MM.1S (cell line): ENCODE data around the gene CMTM8.

Source experiments
- DNase-seq: peaks from one replicate; pipeline ENCODE4 v3.0.0-alpha.2; 2015
- H2AFZ ChIP-seq: fragments of 300-600 bp; sonication (generic); 2 replicates; pipeline ENCODE4 v1.6.0; 2016; ENCODE audit warnings: antibody characterized with exemption, low read length
- H3F3A ChIP-seq: fragments of 300-600 bp; sonication (generic); 2 replicates; pipeline ENCODE4 v1.6.1; 2016; ENCODE audit warnings: mild to moderate bottlenecking, antibody characterized with exemption, low read length, moderate library complexity, mixed read lengths; ENCODE audit not compliant: insufficient read depth
- H3K27ac ChIP-seq: fragments of 300-600 bp; sonication (generic); 2 replicates; pipeline ENCODE4 v1.5.1; 2016; ENCODE audit warnings: mild to moderate bottlenecking, low read length
- H3K27me3 ChIP-seq: fragments of 300-600 bp; sonication (generic); replicated peaks from 2 replicates; pipeline ENCODE4 v1.6.0; 2016; ENCODE audit warnings: low read length; ENCODE audit not compliant: insufficient read depth
- H3K36me3 ChIP-seq: fragments of 300-600 bp; sonication (generic); replicated peaks from 2 replicates; pipeline ENCODE4 v1.6.1; 2016; ENCODE audit warnings: mild to moderate bottlenecking, low read length, mixed read lengths; ENCODE audit not compliant: insufficient read depth
- H3K4me1 ChIP-seq: fragments of 300-600 bp; sonication (generic); 2 replicates; pipeline ENCODE4 v1.6.1; 2016; ENCODE audit warnings: low read length, mixed read lengths
- H3K4me2 ChIP-seq: fragments of 300-600 bp; sonication (generic); 2 replicates; pipeline ENCODE4 v1.6.0; 2016; ENCODE audit warnings: low read depth, low read length
- H3K4me3 ChIP-seq: fragments of 300-600 bp; sonication (generic); 2 replicates; pipeline ENCODE4 v1.5.1; 2016; ENCODE audit warnings: low read length, mixed read lengths
- H3K79me2 ChIP-seq: fragments of 300-600 bp; sonication (generic); 2 replicates; pipeline ENCODE4 v1.6.1; 2016; ENCODE audit warnings: mixed run types, low read length, mixed read lengths
- H3K9ac ChIP-seq: fragments of 300-600 bp; sonication (generic); 2 replicates; pipeline ENCODE4 v1.6.1; 2016; ENCODE audit warnings: low read length, mixed read lengths
- H3K9me2 ChIP-seq: fragments of 300-600 bp; sonication (generic); replicated peaks from 2 replicates; pipeline ENCODE4 v1.6.1; 2016; ENCODE audit warnings: mild to moderate bottlenecking, low read length, mixed read lengths; ENCODE audit not compliant: insufficient read depth
- H3K9me3 ChIP-seq: fragments of 300-600 bp; sonication (generic); replicated peaks from 2 replicates; pipeline ENCODE4 v1.6.1; 2016; ENCODE audit warnings: mild to moderate bottlenecking, low read length, mixed read lengths; ENCODE audit not compliant: insufficient read depth
- H4K20me1 ChIP-seq: fragments of 300-600 bp; sonication (generic); 2 replicates; pipeline ENCODE4 v1.6.1; 2016; ENCODE audit warnings: mild to moderate bottlenecking, low read length, moderate library complexity, mixed read lengths; ENCODE audit not compliant: insufficient read depth
- EZH2 ChIP-seq: fragments of 300-600 bp; sonication (generic); optimal IDR thresholded peaks from 2 replicates; pipeline ENCODE3; 2017; ENCODE audit warnings: low read depth, mild to moderate bottlenecking, antibody characterized with exemption, low read length, mixed read lengths
- EZH2phosphoT487 ChIP-seq: fragments of 300-600 bp; sonication (generic); IDR thresholded peaks from 2 replicates; pipeline ENCODE4 v1.6.1; 2018; ENCODE audit warnings: antibody characterized with exemption, low read length
- TF ChIP-seq, protein P1 (sequence below): fragments of 300-600 bp; sonication (generic); IDR thresholded peaks from 2 replicates; pipeline ENCODE4 v1.5.1; 2016; ENCODE audit warnings: antibody characterized with exemption, low read length, mixed read lengths

Gene CMTM8

DNA sequence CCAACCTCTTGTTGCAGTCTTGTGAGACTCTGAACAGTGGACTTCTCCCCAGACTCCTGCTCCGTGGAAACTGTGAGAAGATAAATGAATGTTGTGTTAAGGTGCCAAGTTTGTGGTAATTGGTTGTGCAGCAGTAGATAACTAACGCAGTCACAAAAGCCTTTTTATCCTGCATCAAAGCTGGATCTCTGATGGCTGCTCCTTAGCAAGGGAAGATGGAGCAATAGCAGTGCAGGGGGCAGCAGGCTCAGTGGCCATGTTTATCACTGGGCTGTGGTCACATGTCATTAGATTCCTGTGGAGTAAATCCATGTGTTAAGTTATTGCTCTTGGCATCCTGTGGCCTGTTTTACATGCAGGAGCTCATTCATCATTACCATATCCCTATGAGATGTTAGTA, 166.7 kb downstream of the CMTM8 start:
- peaks cover 7% of the 10 kb centered on the region; the same call in 1 of the 2 replicates for H3F3A ChIP-seq
- no peaks in the 10 kb centered on the region for H3K36me3 ChIP-seq
- H3K9ac ChIP-seq, result no peak overlapping the region
- H3K4me1 ChIP-seq, result peaks cover 11% of the 10 kb centered on the region
- H3K79me2 ChIP-seq, result no peaks in the 10 kb centered on the region
- no peak for TF ChIP-seq EZH2phosphoT487
- TF ChIP-seq, protein P1, sequence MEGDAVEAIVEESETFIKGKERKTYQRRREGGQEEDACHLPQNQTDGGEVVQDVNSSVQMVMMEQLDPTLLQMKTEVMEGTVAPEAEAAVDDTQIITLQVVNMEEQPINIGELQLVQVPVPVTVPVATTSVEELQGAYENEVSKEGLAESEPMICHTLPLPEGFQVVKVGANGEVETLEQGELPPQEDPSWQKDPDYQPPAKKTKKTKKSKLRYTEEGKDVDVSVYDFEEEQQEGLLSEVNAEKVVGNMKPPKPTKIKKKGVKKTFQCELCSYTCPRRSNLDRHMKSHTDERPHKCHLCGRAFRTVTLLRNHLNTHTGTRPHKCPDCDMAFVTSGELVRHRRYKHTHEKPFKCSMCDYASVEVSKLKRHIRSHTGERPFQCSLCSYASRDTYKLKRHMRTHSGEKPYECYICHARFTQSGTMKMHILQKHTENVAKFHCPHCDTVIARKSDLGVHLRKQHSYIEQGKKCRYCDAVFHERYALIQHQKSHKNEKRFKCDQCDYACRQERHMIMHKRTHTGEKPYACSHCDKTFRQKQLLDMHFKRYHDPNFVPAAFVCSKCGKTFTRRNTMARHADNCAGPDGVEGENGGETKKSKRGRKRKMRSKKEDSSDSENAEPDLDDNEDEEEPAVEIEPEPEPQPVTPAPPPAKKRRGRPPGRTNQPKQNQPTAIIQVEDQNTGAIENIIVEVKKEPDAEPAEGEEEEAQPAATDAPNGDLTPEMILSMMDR, result no peak
- TF ChIP-seq EZH2, result no peak
- H3K9me2 ChIP-seq, result no peaks in the 10 kb centered on the region
- H4K20me1 ChIP-seq, result no peaks in the 10 kb centered on the region
- DNase-seq, result no peak
- H3K27ac ChIP-seq, result no peak overlapping the region
- H3K4me2 ChIP-seq, result no peak overlapping the region
- no peak overlapping the region for H2AFZ ChIP-seq
- no peak overlapping the region for H3K4me3 ChIP-seq
- no peaks in the 10 kb centered on the region for H3K27me3 ChIP-seq
- H3K9me3 ChIP-seq, result no peaks in the 10 kb centered on the region

DNA sequence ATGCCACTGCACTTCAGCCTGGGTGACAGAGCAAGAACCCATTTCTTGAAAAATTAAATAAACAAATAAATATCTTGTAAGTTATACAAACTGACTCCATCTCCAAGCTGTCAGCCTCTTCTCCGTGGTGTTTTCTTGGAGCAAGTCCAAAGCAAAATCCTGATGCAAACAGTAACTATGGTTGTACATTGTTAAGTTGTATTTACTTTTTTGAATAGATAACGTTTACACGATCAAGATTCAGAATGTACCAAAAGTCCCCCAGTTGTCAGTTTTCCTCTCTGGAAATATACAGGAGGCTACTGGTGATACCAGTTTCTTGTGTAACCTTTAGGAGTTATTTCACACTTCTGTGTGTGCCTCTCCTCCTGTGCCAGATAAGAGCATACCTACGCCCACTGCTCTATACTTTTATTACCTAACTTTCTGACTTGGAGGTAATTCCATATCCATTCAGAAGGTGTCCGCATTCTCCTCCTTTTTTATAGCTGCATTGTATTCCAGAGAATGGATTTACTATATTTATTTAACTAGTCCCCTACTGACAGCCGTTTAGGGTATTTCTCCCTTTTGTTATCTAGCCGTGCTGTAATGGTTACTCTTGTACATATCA, 167.3 kb downstream of the CMTM8 start:
- Histone ChIP-seq H3K9ac (no peak overlapping the region), H3K79me2 (no peaks in the 10 kb centered on the region), H4K20me1 (no peaks in the 10 kb centered on the region), H3K36me3 (no peaks in the 10 kb centered on the region), H3K27me3 (no peaks in the 10 kb centered on the region), H3K4me2 (no peak overlapping the region), H3K4me3 (no peak overlapping the region), H3K27ac (no peak overlapping the region), H3K9me3 (no peaks in the 10 kb centered on the region), H2AFZ (no peak overlapping the region), H3F3A (peaks cover 4% of the 10 kb centered on the region; the same call in 1 of the 2 replicates), H3K4me1 (peaks cover 11% of the 10 kb centered on the region), H3K9me2 (no peaks in the 10 kb centered on the region)
- TF ChIP-seq, protein P1, result no peak
- TF ChIP-seq EZH2, result no peak
- TF ChIP-seq EZH2phosphoT487, result no peak
- DNase-seq, result no peak

DNA sequence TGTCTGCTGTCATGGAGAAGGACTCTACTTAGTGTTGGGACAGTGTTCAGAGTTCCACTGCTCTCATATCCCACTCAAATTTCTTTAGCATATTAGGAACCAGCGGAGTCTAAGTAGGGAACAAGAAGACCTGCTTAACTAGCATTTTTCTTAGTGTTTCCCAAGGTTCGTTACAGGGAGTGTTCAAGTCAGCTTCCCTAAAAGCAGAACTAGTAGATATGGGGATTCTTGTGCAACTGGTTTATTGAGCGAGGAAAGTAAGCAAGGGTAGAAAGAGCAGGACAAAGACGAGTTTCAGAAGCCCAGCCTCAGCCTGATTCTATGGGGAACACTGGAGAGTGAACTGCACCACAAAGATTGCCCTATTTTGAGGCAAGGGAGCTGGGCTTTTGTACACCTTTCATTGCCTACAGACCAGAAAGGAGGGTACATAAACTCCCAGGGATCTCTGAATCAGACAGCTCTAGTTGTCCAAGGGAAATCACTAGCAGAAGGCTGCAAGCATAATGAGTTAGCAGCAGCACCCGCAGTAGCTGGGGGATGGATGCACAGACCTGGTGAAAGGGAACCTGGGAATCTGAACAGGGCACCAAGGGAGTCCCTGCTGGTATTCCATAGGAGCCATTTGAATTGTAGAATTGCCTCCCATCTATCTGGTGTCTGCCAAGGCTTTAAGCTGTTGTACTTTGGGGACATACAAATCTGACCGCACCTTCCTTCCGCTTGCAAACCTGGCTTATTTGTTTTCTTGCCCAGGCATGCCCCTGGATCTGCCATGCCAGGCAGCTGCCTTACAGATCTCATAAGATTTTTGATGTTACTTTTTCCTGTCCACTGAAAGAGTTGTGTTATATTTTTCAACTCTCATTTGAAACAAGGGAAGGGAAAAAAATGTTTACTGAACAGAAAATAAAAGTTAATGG, 168.3 kb downstream of the CMTM8 start:
- Histone ChIP-seq H2AFZ (no peak overlapping the region), H3F3A (no peaks in the 10 kb centered on the region), H3K9me2 (no peaks in the 10 kb centered on the region), H3K9ac (no peak overlapping the region), H4K20me1 (no peaks in the 10 kb centered on the region), H3K4me1 (0 out of 2 replicates have a peak, but pooled peaks cover 4% of the 10 kb centered on the region), H3K4me3 (no peak overlapping the region), H3K36me3 (no peaks in the 10 kb centered on the region), H3K4me2 (peak overlapping the region; percentile 6; the same call in 1 of the 2 replicates), H3K79me2 (no peaks in the 10 kb centered on the region), H3K9me3 (no peaks in the 10 kb centered on the region), H3K27me3 (no peaks in the 10 kb centered on the region), H3K27ac (peak overlapping the region; percentile 8; the same call in 1 of the 2 replicates)
- TF ChIP-seq EZH2 (no peak), EZH2phosphoT487 (no peak)
- TF ChIP-seq, protein P1, result no peak
- DNase-seq, result no peak
